Brain microvascular endothelial cell (primary cell): ENCODE measurements around the gene ARSG.
A peak's percentile ranks its signal among the peaks of the same experiment; 100 is the strongest.
"Not testable (repeated sequence)": the region's sequence is repeated elsewhere in the genome, so short reads cannot be mapped to it uniquely, and the experiment has no call there.

Experiments
- DNase-seq: peaks from one replicate; pipeline ENCODE4 v3.0.0-alpha.2; 2020
- H3K27ac ChIP-seq: fragments of 250-450 bp; sonication (Bioruptor Pico); 2 replicates; pipeline ENCODE4 v1.5.1; 2020; ENCODE audit warnings: mild to moderate bottlenecking, moderate library complexity
- H3K27me3 ChIP-seq: fragments of 250-450 bp; sonication (Bioruptor Pico); replicated peaks from 2 replicates; pipeline ENCODE4 v1.5.1; 2020; ENCODE audit warnings: mild to moderate bottlenecking
- H3K36me3 ChIP-seq: fragments of 250-450 bp; sonication (Bioruptor Pico); replicated peaks from 2 replicates; pipeline ENCODE4 v1.5.1; 2020; ENCODE audit warnings: mild to moderate bottlenecking
- H3K4me3 ChIP-seq: 2 replicates; pipeline ENCODE4 v1.5.1; 2011; ENCODE audit warnings: low read depth, mild to moderate bottlenecking, control low read depth, low read length, moderate library complexity
- CTCF ChIP-seq: IDR thresholded peaks from 2 replicates; pipeline ENCODE4 v1.5.1; 2011; ENCODE audit warnings: low read depth, mild to moderate bottlenecking, moderate library complexity, low read length, control low read depth, inconsistent platforms; ENCODE audit errors: missing control alignments
- in situ Hi-C: cut with HindIII; loops from 2 replicates; pipeline ENCODE4 v1.10.0; 2017; ENCODE audit warnings: low sequenced_read_pairs, low pct_ligation_motif_present

ARSG gene

GRCh38 chr17:68327823-68328557 lies 36.7 kb downstream of the ARSG start:
- TF ChIP-seq CTCF = peak; percentile 34
- Histone ChIP-seq H3K27me3 (no peaks in the 10 kb centered on the region), H3K27ac (no peak overlapping the region), H3K36me3 (no peaks in the 10 kb centered on the region), H3K4me3 (no peak overlapping the region)
- no peak for DNase-seq
- in situ Hi-C loops = no loop called here

- TF ChIP-seq CTCF = no peak
- no peak for DNase-seq
- Histone ChIP-seq H3K27ac (no peak overlapping the region), H3K36me3 (no peaks in the 10 kb centered on the region), H3K27me3 (no peaks in the 10 kb centered on the region), H3K4me3 (no peak overlapping the region)
- in situ Hi-C loops = no loop called here
These were observed 37.4 kb downstream of the ARSG start for GRCh38 chr17:68328676-68329075.

GRCh38 chr17:68329331-68329730 lies 38.0 kb downstream of the ARSG start:
- in situ Hi-C loops = no loop called here
- Histone ChIP-seq H3K4me3 (no peak overlapping the region), H3K27me3 (no peaks in the 10 kb centered on the region), H3K27ac (no peak overlapping the region), H3K36me3 (no peaks in the 10 kb centered on the region)
- DNase-seq = no peak
- TF ChIP-seq CTCF = no peak

- in situ Hi-C loops, H3K27ac ChIP-seq, H3K36me3 ChIP-seq, H3K27me3 ChIP-seq, H3K4me3 ChIP-seq, DNase-seq: not testable (repeated sequence)
These were observed 40.6 kb downstream of the ARSG start for GRCh38 chr17:68331932-68332331.

GRCh38 chr17:68334393-68334792 lies 43.1 kb downstream of the ARSG start:
- H3K4me3 ChIP-seq = no peak overlapping the region
- no peaks in the 10 kb centered on the region for H3K27me3 ChIP-seq
- in situ Hi-C loops = no loop called here
- DNase-seq = no peak
- H3K36me3 ChIP-seq = no peaks in the 10 kb centered on the region
- no peak for TF ChIP-seq CTCF
- H3K27ac ChIP-seq = no peak overlapping the region

GRCh38 chr17:68341482-68341881 lies 50.2 kb downstream of the ARSG start:
- Histone ChIP-seq H3K4me3 (no peak overlapping the region), H3K36me3 (no peaks in the 10 kb centered on the region), H3K27me3 (no peaks in the 10 kb centered on the region), H3K27ac (no peak overlapping the region)
- in situ Hi-C loops = no loop called here
- no peak for DNase-seq
- no peak for TF ChIP-seq CTCF
